Measurements from ENCODE around the gene WDR35.
A peak's percentile ranks its signal among the peaks of the same experiment; 100 is the strongest.

WDR35 gene

GRCh38 chr2:19989667-19990415 is at the start of gene WDR35:
TSS of gene WDR35 (minus strand) at chr2:19990105. CDS start at chr2:19990015, 90 bp downstream.
- peak; percentile 61 for DNase-seq (ENCODE audit: extremely low read depth, low read depth)
- peak within 1 kb of the TSS; percentile 77 for H3K4me3 ChIP-seq (replicated peaks; ENCODE audit: low read depth, low read length)
- TF ChIP-seq, protein P1, sequence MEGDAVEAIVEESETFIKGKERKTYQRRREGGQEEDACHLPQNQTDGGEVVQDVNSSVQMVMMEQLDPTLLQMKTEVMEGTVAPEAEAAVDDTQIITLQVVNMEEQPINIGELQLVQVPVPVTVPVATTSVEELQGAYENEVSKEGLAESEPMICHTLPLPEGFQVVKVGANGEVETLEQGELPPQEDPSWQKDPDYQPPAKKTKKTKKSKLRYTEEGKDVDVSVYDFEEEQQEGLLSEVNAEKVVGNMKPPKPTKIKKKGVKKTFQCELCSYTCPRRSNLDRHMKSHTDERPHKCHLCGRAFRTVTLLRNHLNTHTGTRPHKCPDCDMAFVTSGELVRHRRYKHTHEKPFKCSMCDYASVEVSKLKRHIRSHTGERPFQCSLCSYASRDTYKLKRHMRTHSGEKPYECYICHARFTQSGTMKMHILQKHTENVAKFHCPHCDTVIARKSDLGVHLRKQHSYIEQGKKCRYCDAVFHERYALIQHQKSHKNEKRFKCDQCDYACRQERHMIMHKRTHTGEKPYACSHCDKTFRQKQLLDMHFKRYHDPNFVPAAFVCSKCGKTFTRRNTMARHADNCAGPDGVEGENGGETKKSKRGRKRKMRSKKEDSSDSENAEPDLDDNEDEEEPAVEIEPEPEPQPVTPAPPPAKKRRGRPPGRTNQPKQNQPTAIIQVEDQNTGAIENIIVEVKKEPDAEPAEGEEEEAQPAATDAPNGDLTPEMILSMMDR (IDR thresholded peaks at IDR 0.05; ENCODE audit: low read depth, low read length, missing control alignments), result no peak

GRCh38 chr2:20037660-20038059 is 47.8 kb upstream of the WDR35 start:
- TF ChIP-seq, protein P1 (IDR thresholded peaks at IDR 0.05; ENCODE audit: low read depth, low read length, missing control alignments), result no peak
- no peak overlapping the region for H3K4me3 ChIP-seq (replicated peaks; ENCODE audit: low read depth, low read length)
- DNase-seq (ENCODE audit: extremely low read depth, low read depth), result no peak

DNA sequence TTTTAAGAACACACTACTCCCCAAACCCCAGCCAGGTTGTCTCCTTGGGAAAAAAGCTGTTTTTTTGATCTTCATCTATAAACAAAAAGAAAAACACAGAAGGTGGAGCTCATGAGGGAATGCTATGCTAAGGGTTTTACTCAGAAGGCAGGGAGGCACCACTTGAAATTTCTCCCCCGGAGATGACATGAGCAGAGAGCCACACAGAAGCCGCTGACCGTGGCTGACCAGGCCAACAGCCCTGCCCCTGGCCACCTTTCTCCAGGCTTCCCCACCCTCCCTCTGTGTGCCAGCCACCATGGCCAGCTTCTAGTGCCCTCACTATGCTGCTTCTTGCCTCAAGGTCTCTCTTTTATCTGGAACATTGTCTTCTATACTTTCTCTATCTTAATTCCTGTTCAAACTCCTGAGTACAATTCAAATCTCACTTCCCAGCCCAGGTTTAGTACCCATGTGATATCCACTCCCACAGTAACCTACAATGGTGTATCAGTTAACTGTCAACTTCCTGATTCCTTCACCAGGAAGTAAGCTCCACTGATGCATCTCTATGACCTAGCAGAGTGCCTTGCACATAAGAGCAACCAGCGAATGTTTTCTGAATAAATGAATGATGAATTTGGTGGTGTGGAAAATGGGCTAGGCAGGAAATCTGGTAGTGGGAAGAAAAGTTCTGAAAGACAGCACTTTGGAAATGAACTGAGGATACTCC is 46.2 kb upstream of the WDR35 start:
- TF ChIP-seq, protein P1 (IDR thresholded peaks at IDR 0.05; ENCODE audit: low read depth, low read length, missing control alignments), result no peak
- no peak for DNase-seq (ENCODE audit: extremely low read depth, low read depth)
- H3K4me3 ChIP-seq (replicated peaks; ENCODE audit: low read depth, low read length), result no peak overlapping the region

DNA sequence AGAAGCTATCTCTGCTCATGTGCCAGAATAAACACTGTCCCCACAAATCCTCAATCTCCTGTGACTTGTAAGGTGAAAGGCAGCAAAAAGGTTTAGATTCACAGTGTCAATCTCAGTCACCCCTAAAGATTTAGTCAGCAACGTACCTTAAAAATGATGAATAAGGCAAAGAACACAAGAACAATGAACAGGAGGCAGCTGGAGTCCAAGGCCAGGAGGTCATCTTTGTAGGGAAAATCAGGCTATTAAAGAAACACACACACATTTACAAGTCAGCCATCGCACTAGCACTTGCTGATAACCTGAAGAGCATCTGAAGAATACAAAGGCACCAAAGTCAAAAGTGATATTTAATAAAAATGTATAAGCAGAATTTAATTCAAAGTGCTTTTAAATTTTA is 44.9 kb upstream of the WDR35 start:
- DNase-seq (ENCODE audit: extremely low read depth, low read depth), result no peak
- TF ChIP-seq, protein P1 (IDR thresholded peaks at IDR 0.05; ENCODE audit: low read depth, low read length, missing control alignments), result no peak
- no peak overlapping the region for H3K4me3 ChIP-seq (replicated peaks; ENCODE audit: low read depth, low read length)

- no peak overlapping the region for H3K4me3 ChIP-seq (replicated peaks; ENCODE audit: low read depth, low read length)
- no peak for DNase-seq (ENCODE audit: extremely low read depth, low read depth)
- TF ChIP-seq, protein P1 (IDR thresholded peaks at IDR 0.05; ENCODE audit: low read depth, low read length, missing control alignments), result no peak
These were observed 44.3 kb upstream of the WDR35 start for GRCh38 chr2:20034218-20034617.

DNA sequence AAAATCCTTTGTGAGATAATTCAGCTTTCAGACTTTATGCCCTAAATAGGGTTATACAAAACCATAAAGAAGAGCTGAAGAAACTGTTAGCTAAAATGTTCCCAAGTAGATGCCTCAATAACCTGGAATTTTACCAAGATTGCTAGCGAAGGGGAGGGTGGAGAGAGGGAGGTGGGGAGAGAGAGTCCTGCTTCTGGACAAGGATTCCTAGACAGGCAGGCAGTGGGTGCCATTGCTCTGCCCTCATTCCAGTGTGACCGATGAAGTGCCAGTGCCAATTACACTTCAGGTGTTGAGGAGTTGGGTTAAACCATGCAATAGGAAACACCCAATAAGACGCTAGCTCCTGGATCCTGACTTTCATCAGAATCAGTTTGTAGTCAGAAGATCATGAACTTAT is 43.4 kb upstream of the WDR35 start:
- TF ChIP-seq, protein P1 (IDR thresholded peaks at IDR 0.05; ENCODE audit: low read depth, low read length, missing control alignments), result no peak

More for the DNA sequence above, 43.4 kb upstream of the WDR35 start:
- no peak for DNase-seq (ENCODE audit: extremely low read depth, low read depth)
- no peak overlapping the region for H3K4me3 ChIP-seq (replicated peaks; ENCODE audit: low read depth, low read length)
